ENCODE measurements around the gene BRSK2.

Gene BRSK2

GRCh38 chr11:1470681-1471611 lies 81.2 kb downstream of the BRSK2 start:
- DNase-seq, result no peak

GRCh38 chr11:1471736-1472135 lies 82.0 kb downstream of the BRSK2 start:
- no peak for DNase-seq

- no peak for DNase-seq
These were observed 82.7 kb downstream of the BRSK2 start for GRCh38 chr11:1472180-1473005.

- no peak for DNase-seq
These were observed 83.4 kb downstream of the BRSK2 start for GRCh38 chr11:1473011-1473628.

- no peak for DNase-seq
These were observed 84.1 kb downstream of the BRSK2 start for GRCh38 chr11:1473786-1474185.

- no peak for DNase-seq
These were observed 86.1 kb downstream of the BRSK2 start for GRCh38 chr11:1475841-1476240.

- no peak for DNase-seq
These were observed 87.4 kb downstream of the BRSK2 start for GRCh38 chr11:1476940-1477736.

GRCh38 chr11:1478011-1478410 lies 88.3 kb downstream of the BRSK2 start:
- no peak for DNase-seq

- DNase-seq, result no peak
These were observed 88.8 kb downstream of the BRSK2 start for GRCh38 chr11:1478544-1478943.

- no peak for DNase-seq
These were observed 89.4 kb downstream of the BRSK2 start for GRCh38 chr11:1479006-1479677.

- no peak for DNase-seq
These were observed 90.0 kb downstream of the BRSK2 start for GRCh38 chr11:1479678-1480118.

- no peak for DNase-seq
These were observed 90.4 kb downstream of the BRSK2 start for GRCh38 chr11:1480191-1480554.

- no peak for DNase-seq
These were observed 91.1 kb downstream of the BRSK2 start for GRCh38 chr11:1480555-1481482.

- DNase-seq, result no peak
These were observed 91.7 kb downstream of the BRSK2 start for GRCh38 chr11:1481483-1481825.

GRCh38 chr11:1481861-1482441 lies 92.2 kb downstream of the BRSK2 start:
- no peak for DNase-seq

GRCh38 chr11:1482581-1483444 lies 93.1 kb downstream of the BRSK2 start:
- DNase-seq, result no peak

GRCh38 chr11:1483445-1483961 lies 93.8 kb downstream of the BRSK2 start:
- DNase-seq, result no peak

- DNase-seq, result no peak
These were observed 94.4 kb downstream of the BRSK2 start for GRCh38 chr11:1484061-1484671.

All from EL (cell line).